H1 (cell line): Measurements from ENCODE around the gene CAPS. TPM values are rescaled to one million over a fixed set of nuclear protein-coding genes. Genes with fewer than 3 reads are reported as not detected.

Source experiments
- CTCF ChIA-PET: fragments of 300-600 bp; sonication (Branson Sonifier 250); formaldehyde crosslinking; loops from one replicate; lab custom pipeline; 2021; ENCODE audit not compliant: partially characterized antibody; lab: Charles Lee
- POLR2A ChIA-PET: fragments of 300-600 bp; sonication (Branson Sonifier 250); formaldehyde crosslinking; loops from one replicate; lab custom pipeline; 2021; ENCODE audit warnings: inconsistent platforms; ENCODE audit not compliant: partially characterized antibody; lab: Charles Lee
- DNase-seq, 2 experiments: peaks; one replicate each; pipeline versions ENCODE4 v3.0.0 to v3.0.0-alpha.2; 2010 to 2022; ENCODE audit warnings: low spot score in 2 of 2, low read depth in 1 of 2, mixed read lengths in 1 of 2
- FAIRE-seq: peaks from 2 replicates; lab custom pipeline; 2011; peaks lifted over from hg19 to GRCh38; lab: Jason Lieb, UNC
- H2AFZ ChIP-seq: 2 replicates; pipeline ENCODE4 v1.8.1; 2012; ENCODE audit warnings: low read length, inconsistent platforms
- H2AK5ac ChIP-seq: 2 replicates; pipeline ENCODE4 v1.6.1; 2013; ENCODE audit warnings: low read depth, low read length
- H2BK120ac ChIP-seq: replicated peaks from 2 replicates; pipeline ENCODE3; 2013; ENCODE audit warnings: low read depth, low read length, inconsistent platforms
- H2BK12ac ChIP-seq: 2 replicates; pipeline ENCODE4 v1.6.1; 2013; ENCODE audit warnings: low read depth, low read length
- H2BK15ac ChIP-seq: 2 replicates; pipeline ENCODE4 v1.6.1; 2013; ENCODE audit warnings: low read length
- H2BK20ac ChIP-seq: 2 replicates; pipeline ENCODE4 v1.6.1; 2013; ENCODE audit warnings: low read length
- H2BK5ac ChIP-seq: 2 replicates; pipeline ENCODE4 v1.6.1; 2013; ENCODE audit warnings: low read depth, low read length
- H3K14ac ChIP-seq: 2 replicates; pipeline ENCODE4 v1.6.1; 2013; ENCODE audit warnings: inconsistent platforms; ENCODE audit not compliant: insufficient read length
- H3K18ac ChIP-seq: 2 replicates; pipeline ENCODE4 v1.6.1; 2013; ENCODE audit warnings: low read length; ENCODE audit errors: extremely low read depth
- H3K23ac ChIP-seq: 2 replicates; pipeline ENCODE4 v1.6.1; 2013; ENCODE audit warnings: inconsistent platforms; ENCODE audit not compliant: insufficient read length
- H3K23me2 ChIP-seq: 2 replicates; pipeline ENCODE4 v1.6.1; 2013; ENCODE audit warnings: low read depth, low read length
- H3K27ac ChIP-seq: 2 replicates; pipeline ENCODE4 v1.6.1; 2011; ENCODE audit warnings: low read depth, low read length, inconsistent platforms
- H3K27me3 ChIP-seq, 4 experiments: replicated peaks in 1 of 4; 1 replicate in 1 of 4; 2 replicates in 3 of 4; pipeline versions ENCODE4 v1.6.1 to v1.8.1; 2011 to 2013; ENCODE audit warnings: low read length in 3 of 4, mild to moderate bottlenecking in 3 of 4, inconsistent platforms in 2 of 4, mixed read lengths in 2 of 4, moderate library complexity in 1 of 4; ENCODE audit not compliant: control insufficient read depth in 3 of 4, insufficient read depth in 3 of 4; ENCODE audit errors: extremely low read depth in 1 of 4
- H3K36me3 ChIP-seq, 4 experiments: 2 replicates each; pipeline versions ENCODE4 v1.6.1 to v1.8.1; 2011 to 2013; ENCODE audit warnings: mild to moderate bottlenecking in 4 of 4, low read length in 3 of 4, moderate library complexity in 2 of 4, control low read depth in 1 of 4, inconsistent platforms in 1 of 4; ENCODE audit not compliant: insufficient read depth in 4 of 4, control insufficient read depth in 2 of 4
- H3K4ac ChIP-seq: replicated peaks from 2 replicates; pipeline ENCODE3; 2013; ENCODE audit warnings: low read length, low read depth, mixed read lengths, inconsistent platforms; ENCODE audit not compliant: insufficient read length
- H3K4me1 ChIP-seq, 4 experiments: replicated peaks in 1 of 4; 1 replicate in 1 of 4; 2 replicates in 3 of 4; pipeline versions ENCODE4 v1.6.1 to v1.8.1; 2011 to 2013; ENCODE audit warnings: low read length in 3 of 4, inconsistent platforms in 2 of 4, mixed read lengths in 1 of 4; ENCODE audit not compliant: insufficient read depth in 4 of 4, control insufficient read depth in 3 of 4
- H3K4me2 ChIP-seq, 2 experiments: 2 replicates each; pipeline versions ENCODE4 v1.6.1 to v1.8.1; 2011 to 2013; ENCODE audit warnings: low read depth in 2 of 2, low read length in 2 of 2, control low read depth in 1 of 2, inconsistent platforms in 1 of 2, mild to moderate bottlenecking in 1 of 2; ENCODE audit not compliant: insufficient read depth in 1 of 2
- H3K4me3 ChIP-seq, 4 experiments: fragments of 200-600, 300-600 bp in 1 of 4; sonication (generic), shearing (Covaris generic), sonication (Bioruptor Twin) in 1 of 4; 2 replicates each; pipeline versions ENCODE4 v1.5.1 to v1.8.1; 2011 to 2016; ENCODE audit warnings: low read length in 4 of 4, low read depth in 3 of 4, control low read depth in 2 of 4, inconsistent platforms in 2 of 4, mild to moderate bottlenecking in 2 of 4, mixed read lengths in 1 of 4, moderate library complexity in 1 of 4; ENCODE audit not compliant: insufficient read depth in 2 of 4; ENCODE audit errors: extremely low read depth in 1 of 4
- H3K56ac ChIP-seq: replicated peaks from 2 replicates; pipeline ENCODE3; 2013; ENCODE audit warnings: low read depth, mild to moderate bottlenecking, mixed read lengths, low read length, inconsistent platforms; ENCODE audit not compliant: insufficient read length
- H3K79me1 ChIP-seq: 2 replicates; pipeline ENCODE4 v1.6.1; 2013; ENCODE audit warnings: low read depth, low read length, control low read depth
- H3K79me2 ChIP-seq, 2 experiments: 2 replicates each; pipeline versions ENCODE4 v1.6.1 to v1.8.1; 2012 to 2013; ENCODE audit warnings: low read length in 2 of 2, mild to moderate bottlenecking in 2 of 2, inconsistent platforms in 1 of 2; ENCODE audit not compliant: insufficient read depth in 2 of 2, control insufficient read depth in 1 of 2
- H3K9ac ChIP-seq, 4 experiments: replicated peaks in 1 of 4; 1 replicate in 1 of 4; 2 replicates in 3 of 4; pipeline versions ENCODE4 v1.6.1 to v1.8.1; 2011 to 2013; ENCODE audit warnings: low read depth in 3 of 4, low read length in 3 of 4, control low read depth in 2 of 4, mild to moderate bottlenecking in 2 of 4, moderate library complexity in 2 of 4, inconsistent platforms in 1 of 4; ENCODE audit errors: extremely low read depth in 1 of 4
- H3K9me3 ChIP-seq, 2 experiments: 2 replicates each; pipeline versions ENCODE4 v1.6.1 to v1.8.1; 2012 to 2013; ENCODE audit warnings: mild to moderate bottlenecking in 2 of 2, moderate library complexity in 2 of 2, control low read depth in 1 of 2, inconsistent platforms in 1 of 2, low read depth in 1 of 2, low read length in 1 of 2, mixed read lengths in 1 of 2; ENCODE audit not compliant: insufficient read depth in 2 of 2
- H4K20me1 ChIP-seq, 2 experiments: replicated peaks in 1 of 2; 2 replicates each; pipeline versions ENCODE3 to v1.8.1; 2011 to 2013; ENCODE audit warnings: inconsistent platforms in 2 of 2, low read length in 2 of 2, mild to moderate bottlenecking in 1 of 2; ENCODE audit not compliant: insufficient read depth in 2 of 2, control insufficient read depth in 1 of 2
- H4K5ac ChIP-seq: 2 replicates; pipeline ENCODE4 v1.6.1; 2013; ENCODE audit warnings: low read length, low read depth, mixed read lengths, inconsistent platforms; ENCODE audit not compliant: insufficient read length
- H4K8ac ChIP-seq: 2 replicates; pipeline ENCODE4 v1.8.0; 2013; ENCODE audit warnings: mild to moderate bottlenecking, moderate library complexity, low read length, inconsistent platforms; ENCODE audit not compliant: insufficient read depth; ENCODE audit errors: extremely low read depth
- H4K91ac ChIP-seq: replicated peaks from 2 replicates; pipeline ENCODE3; 2013; ENCODE audit warnings: low read length, mixed read lengths, inconsistent platforms; ENCODE audit not compliant: insufficient read length
- ASH2L ChIP-seq: fragments of 200-600, 300-600 bp; sonication (generic); IDR thresholded peaks from one replicate; pipeline ENCODE4 v1.7.1; 2017; ENCODE audit warnings: low read length
- WGBS, 2 experiments: shearing (Covaris generic) in 1 of 2; methylation state at CpG; one replicate each; pipeline versions ENCODE4 v1.1.6 to v1.1.7; 2013 to 2015; ENCODE audit warnings: low lambda C conversion rate in 2 of 2, mixed read lengths in 2 of 2, inconsistent platforms in 1 of 2, low coverage in 1 of 2, missing lambda C conversion rate in 1 of 2; ENCODE audit not compliant: insufficient replicate concordance in 2 of 2, insufficient coverage in 1 of 2, insufficient read length in 1 of 2; ENCODE audit errors: extremely low coverage in 1 of 2, missing lambda C conversion rate in 1 of 2; 5-methylcytosine and 5-hydroxymethylcytosine counted together
- polyA plus RNA-seq, 7 experiments: library from polyadenylated mRNA; depleted of rRNA in 3 of 7; stranded (reverse) in 5 of 7; unstranded in 2 of 7; fragments of >200 nt in 5 of 7; fragments of 200-250 nt in 2 of 7; gene quantifications; 1 replicate in 5 of 7; 2 replicates in 1 of 7; 4 replicates in 1 of 7; pipeline versions ENCODE4 v1.2.1 to v1.2.3, GENCODE V29; 2011 to 2013; ENCODE audit warnings: missing spikeins in 2 of 7, mixed read lengths in 2 of 7
- total RNA-seq: library from RNA; stranded (reverse); fragmentation: NEBNext Ultra II Directional; extraction: Animal tissue kit (Norgen Biotek cat#: 25700); gene quantifications from 2 replicates; pipeline ENCODE4 v1.2.1, GENCODE V29; 2021

The CAPS gene
- total and polyA plus RNA-seq, 2 of the 8 experiments (the other 6 are each of a cell fraction or from before 2014, with no cell fraction given) = 2.1 to 2.4 TPM

- Histone ChIP-seq H3K79me1 (peaks cover 47% of the 10 kb centered on the region), H3K23ac (no peak overlapping the region), H2BK5ac (no peak overlapping the region), H2BK15ac (no peak overlapping the region), H4K8ac (no peak overlapping the region), H2BK120ac (no peak overlapping the region), H3K4me2 (no peak overlapping the region), H3K27me3 (no peaks in the 10 kb centered on the region; a peak in 1 of 7 replicates), H3K36me3 (no peaks in the 10 kb centered on the region), H3K79me2 (peaks cover 9 to 93% of the 10 kb centered on the region in 2 experiments), H3K4me1 (peaks cover 19 to 51% (median 37%) of the 10 kb centered on the region in 4 experiments), H3K18ac (no peak overlapping the region), H2BK12ac (no peak overlapping the region), H3K4me3 (no peak overlapping the region), H3K23me2 (no peaks in the 10 kb centered on the region), H3K9ac (no peak overlapping the region), H3K56ac (no peak overlapping the region), H3K27ac (no peak overlapping the region), H2AK5ac (no peak overlapping the region), H3K4ac (no peak overlapping the region)
- ChIA-PET POLR2A (interaction anchor here (0.9 to 1.9 kb wide), 5 partner anchors 11 to 63 kb away, joined by 3 to 6 read pairs (median 4); partner anchors contain the start of gene RANBP3), CTCF (interaction anchor here (0.8 to 5.8 kb wide), 7 partner anchors 8 to 152 kb away, joined by 3 to 43 read pairs (median 4); no protein-coding TSS in a partner anchor)
- 77% methylated on average over 3 of the region's 3 CpGs; no CpG with 5 or more reads in 1 of the 2 experiments for WGBS, 2 experiments
- DNase-seq (no peak), FAIRE-seq (no peak)
- no peak for TF ChIP-seq ASH2L
- TF ChIP-seq, all 59 proteins: peak for 0
- Histone ChIP-seq H2BK20ac (no peak overlapping the region), H4K20me1 (peaks cover 35 to 49% of the 10 kb centered on the region in 2 experiments), H4K5ac (no peak overlapping the region), H3K14ac (no peak overlapping the region), H2AFZ (no peak overlapping the region), H4K91ac (no peak overlapping the region), H3K9me3 (no peaks in the 10 kb centered on the region)
Measured at GRCh38 chr19:5956323-5956722, 42.3 kb downstream of the CAPS start.
